Effector CD8-positive, alpha-beta T cell (primary cell): ENCODE measurements around the gene IDH3A.

Experiments used
- DNase-seq: peaks from one replicate; lab custom pipeline; 2025; lab: John Stamatoyannopoulos, UW

The IDH3A gene

GRCh38 chr15:78203346-78204225 lies 54.4 kb downstream of the IDH3A start:
- DNase-seq = no peak

- DNase-seq = no peak
Measured at GRCh38 chr15:78204351-78205309, 55.5 kb downstream of the IDH3A start.

GRCh38 chr15:78205337-78205736 lies 56.2 kb downstream of the IDH3A start:
- no peak for DNase-seq

GRCh38 chr15:78205856-78206255 lies 56.7 kb downstream of the IDH3A start:
- no peak for DNase-seq

GRCh38 chr15:78206326-78207109 lies 57.4 kb downstream of the IDH3A start:
- DNase-seq = no peak

- DNase-seq = no peak
Measured at GRCh38 chr15:78207110-78207458, 57.9 kb downstream of the IDH3A start.

GRCh38 chr15:78207641-78208340 lies 58.6 kb downstream of the IDH3A start:
- no peak for DNase-seq

GRCh38 chr15:78208341-78208844 lies 59.2 kb downstream of the IDH3A start:
- DNase-seq = no peak

GRCh38 chr15:78208887-78209645 lies 59.9 kb downstream of the IDH3A start:
- DNase-seq = no peak

- no peak for DNase-seq
Measured at GRCh38 chr15:78209646-78210348, 60.6 kb downstream of the IDH3A start.

- no peak for DNase-seq
Measured at GRCh38 chr15:78210349-78210717, 61.2 kb downstream of the IDH3A start.

- DNase-seq = no peak
Measured at GRCh38 chr15:78211189-78211921, 62.2 kb downstream of the IDH3A start.

- DNase-seq = no peak
Measured at GRCh38 chr15:78212008-78212407, 62.8 kb downstream of the IDH3A start.

- DNase-seq = no peak
Measured at GRCh38 chr15:78212546-78213424, 63.6 kb downstream of the IDH3A start.

GRCh38 chr15:78213425-78213750 lies 64.2 kb downstream of the IDH3A start:
- DNase-seq = no peak

- DNase-seq = no peak
Measured at GRCh38 chr15:78213956-78214355, 64.8 kb downstream of the IDH3A start.

- DNase-seq = no peak
Measured at GRCh38 chr15:78216276-78217104, 67.3 kb downstream of the IDH3A start.
